ENCODE results near the gene GP1BA.

Gene GP1BA

GRCh38 chr17:4896332-4897197, 35.5 kb upstream of the GP1BA start:
- no peak overlapping the region for H3K9ac ChIP-seq (ENCODE audit: low read length)
- no peak for DNase-seq (ENCODE audit: low read depth)
- H3K27me3 ChIP-seq (replicated peaks; ENCODE audit: control insufficient read depth, insufficient read depth, low read length) = no peaks in the 10 kb centered on the region
- peaks cover 50% of the 10 kb centered on the region for H3K36me3 ChIP-seq (ENCODE audit: control insufficient read depth, insufficient read depth, low read length, severe bottlenecking)
- no peaks in the 10 kb centered on the region for H3K9me3 ChIP-seq (ENCODE audit: control insufficient read depth, low read length)
- H3K4me1 ChIP-seq (ENCODE audit: control insufficient read depth, insufficient read depth, low read length) = peaks cover 6% of the 10 kb centered on the region
- H3K4me3 ChIP-seq (ENCODE audit: low read length) = no peak overlapping the region

GRCh38 chr17:4897198-4897687, 34.8 kb upstream of the GP1BA start:
- H3K36me3 ChIP-seq (ENCODE audit: control insufficient read depth, insufficient read depth, low read length, severe bottlenecking) = peaks cover 45% of the 10 kb centered on the region

GRCh38 chr17:4897785-4898184, 34.3 kb upstream of the GP1BA start:
- no peak overlapping the region for H3K9ac ChIP-seq (ENCODE audit: low read length)
- H3K9me3 ChIP-seq (ENCODE audit: control insufficient read depth, low read length) = no peaks in the 10 kb centered on the region
- peaks cover 40% of the 10 kb centered on the region for H3K36me3 ChIP-seq (ENCODE audit: control insufficient read depth, insufficient read depth, low read length, severe bottlenecking)
- no peak for DNase-seq (ENCODE audit: low read depth)
- no peaks in the 10 kb centered on the region for H3K27me3 ChIP-seq (replicated peaks; ENCODE audit: control insufficient read depth, insufficient read depth, low read length)
- H3K4me3 ChIP-seq (ENCODE audit: low read length) = no peak overlapping the region
- H3K4me1 ChIP-seq (ENCODE audit: control insufficient read depth, insufficient read depth, low read length) = peaks cover 6% of the 10 kb centered on the region

More at GRCh38 chr17:4897198-4897687, 34.8 kb upstream of the GP1BA start:
- Histone ChIP-seq H3K4me1 (ENCODE audit: control insufficient read depth, insufficient read depth, low read length) (peaks cover 6% of the 10 kb centered on the region), H3K9me3 (ENCODE audit: control insufficient read depth, low read length) (no peaks in the 10 kb centered on the region), H3K4me3 (ENCODE audit: low read length) (no peak overlapping the region), H3K27me3 (replicated peaks; ENCODE audit: control insufficient read depth, insufficient read depth, low read length) (no peaks in the 10 kb centered on the region), H3K9ac (ENCODE audit: low read length) (no peak overlapping the region)
- no peak for DNase-seq (ENCODE audit: low read depth)

GRCh38 chr17:4898351-4898750, 33.7 kb upstream of the GP1BA start:
- no peak for DNase-seq (ENCODE audit: low read depth)
- Histone ChIP-seq H3K4me3 (ENCODE audit: low read length) (no peak overlapping the region), H3K27me3 (replicated peaks; ENCODE audit: control insufficient read depth, insufficient read depth, low read length) (no peaks in the 10 kb centered on the region), H3K9me3 (ENCODE audit: control insufficient read depth, low read length) (no peaks in the 10 kb centered on the region), H3K4me1 (ENCODE audit: control insufficient read depth, insufficient read depth, low read length) (peaks cover 6% of the 10 kb centered on the region), H3K36me3 (ENCODE audit: control insufficient read depth, insufficient read depth, low read length, severe bottlenecking) (peaks cover 34% of the 10 kb centered on the region), H3K9ac (ENCODE audit: low read length) (no peak overlapping the region)

GRCh38 chr17:4898927-4899326, 33.1 kb upstream of the GP1BA start:
- no peak for DNase-seq (ENCODE audit: low read depth)
- peak overlapping the region; percentile 67 for H3K9ac ChIP-seq (ENCODE audit: low read length)
- H3K36me3 ChIP-seq (ENCODE audit: control insufficient read depth, insufficient read depth, low read length, severe bottlenecking) = peaks cover 28% of the 10 kb centered on the region
- H3K4me3 ChIP-seq (ENCODE audit: low read length) = peak overlapping the region; percentile 79
- H3K9me3 ChIP-seq (ENCODE audit: control insufficient read depth, low read length) = no peaks in the 10 kb centered on the region
- H3K27me3 ChIP-seq (replicated peaks; ENCODE audit: control insufficient read depth, insufficient read depth, low read length) = no peaks in the 10 kb centered on the region
- peaks cover 6% of the 10 kb centered on the region for H3K4me1 ChIP-seq (ENCODE audit: control insufficient read depth, insufficient read depth, low read length)

- peak; percentile 72 for DNase-seq (ENCODE audit: low read depth)
- Histone ChIP-seq H3K4me3 (ENCODE audit: low read length) (peak within 1 kb of the TSS; percentile 79), H3K9me3 (ENCODE audit: control insufficient read depth, low read length) (no peaks in the 10 kb centered on the region), H3K9ac (ENCODE audit: low read length) (peak within 1 kb of the TSS; percentile 67), H3K36me3 (ENCODE audit: control insufficient read depth, insufficient read depth, low read length, severe bottlenecking) (peaks cover 22% of the 10 kb centered on the region), H3K27me3 (replicated peaks; ENCODE audit: control insufficient read depth, insufficient read depth, low read length) (peaks cover 6% of the 10 kb centered on the region), H3K4me1 (ENCODE audit: control insufficient read depth, insufficient read depth, low read length) (peaks cover 6% of the 10 kb centered on the region)
Observed at GRCh38 chr17:4899341-4900230, 32.5 kb upstream of the GP1BA start, which contains the start of gene C17orf107. TSS of gene C17orf107 (plus strand) at chr17:4899536. CDS start at chr17:4899763, 227 bp downstream.

GRCh38 chr17:4900231-4901107, 31.6 kb upstream of the GP1BA start:
- peaks cover 6% of the 10 kb centered on the region for H3K4me1 ChIP-seq (ENCODE audit: control insufficient read depth, insufficient read depth, low read length)
- H3K4me3 ChIP-seq (ENCODE audit: low read length) = no peak overlapping the region
- no peaks in the 10 kb centered on the region for H3K9me3 ChIP-seq (ENCODE audit: control insufficient read depth, low read length)
- peaks cover 13% of the 10 kb centered on the region for H3K36me3 ChIP-seq (ENCODE audit: control insufficient read depth, insufficient read depth, low read length, severe bottlenecking)
- H3K27me3 ChIP-seq (replicated peaks; ENCODE audit: control insufficient read depth, insufficient read depth, low read length) = peaks cover 10% of the 10 kb centered on the region
- DNase-seq (ENCODE audit: low read depth) = no peak
- H3K9ac ChIP-seq (ENCODE audit: low read length) = no peak overlapping the region

- Histone ChIP-seq H3K36me3 (ENCODE audit: control insufficient read depth, insufficient read depth, low read length, severe bottlenecking) (peaks cover 6% of the 10 kb centered on the region), H3K27me3 (replicated peaks; ENCODE audit: control insufficient read depth, insufficient read depth, low read length) (peaks cover 10% of the 10 kb centered on the region), H3K4me1 (ENCODE audit: control insufficient read depth, insufficient read depth, low read length) (peaks cover 6% of the 10 kb centered on the region), H3K4me3 (ENCODE audit: low read length) (no peak overlapping the region), H3K9me3 (ENCODE audit: control insufficient read depth, low read length) (no peaks in the 10 kb centered on the region), H3K9ac (ENCODE audit: low read length) (no peak overlapping the region)
- DNase-seq (ENCODE audit: low read depth) = no peak
Observed at GRCh38 chr17:4901108-4901647, 30.9 kb upstream of the GP1BA start.

- H3K9ac ChIP-seq (ENCODE audit: low read length) = no peak overlapping the region
- H3K4me1 ChIP-seq (ENCODE audit: control insufficient read depth, insufficient read depth, low read length) = peaks cover 6% of the 10 kb centered on the region
- DNase-seq (ENCODE audit: low read depth) = peak; percentile 24
- peaks cover 10% of the 10 kb centered on the region for H3K27me3 ChIP-seq (replicated peaks; ENCODE audit: control insufficient read depth, insufficient read depth, low read length)
- no peaks in the 10 kb centered on the region for H3K36me3 ChIP-seq (ENCODE audit: control insufficient read depth, insufficient read depth, low read length, severe bottlenecking)
- H3K9me3 ChIP-seq (ENCODE audit: control insufficient read depth, low read length) = no peaks in the 10 kb centered on the region
- no peak overlapping the region for H3K4me3 ChIP-seq (ENCODE audit: low read length)
Observed at GRCh38 chr17:4901648-4902344, 30.3 kb upstream of the GP1BA start.

GRCh38 chr17:4902540-4902939, 29.5 kb upstream of the GP1BA start:
- Histone ChIP-seq H3K9ac (ENCODE audit: low read length) (no peak overlapping the region), H3K4me3 (ENCODE audit: low read length) (no peak overlapping the region), H3K27me3 (replicated peaks; ENCODE audit: control insufficient read depth, insufficient read depth, low read length) (peaks cover 10% of the 10 kb centered on the region), H3K36me3 (ENCODE audit: control insufficient read depth, insufficient read depth, low read length, severe bottlenecking) (no peaks in the 10 kb centered on the region), H3K4me1 (ENCODE audit: control insufficient read depth, insufficient read depth, low read length) (peaks cover 6% of the 10 kb centered on the region), H3K9me3 (ENCODE audit: control insufficient read depth, low read length) (no peaks in the 10 kb centered on the region)
- no peak for DNase-seq (ENCODE audit: low read depth)
